ENCODE data around the gene HDAC1. TPM values are rescaled to one million over a fixed set of nuclear protein-coding genes. Genes with fewer than 3 reads are reported as not detected.

Gene HDAC1
- total and polyA plus RNA-seq, 2 of the 4 experiments (the other 2 are of a cell fraction) = 95.5 to 139 TPM

- Histone ChIP-seq H4K91ac (ENCODE audit: insufficient read depth, low read depth, low read length) (no peak overlapping the region), H3K27me3 (ENCODE audit: control insufficient read depth, insufficient read depth, low read length) (no peaks in the 10 kb centered on the region), H3K79me1 (ENCODE audit: low read depth in 1 of 2, low read length in 2 of 2) (peaks cover 37 to 67% of the 10 kb centered on the region in 2 experiments), H4K5ac (ENCODE audit: low read depth, low read length) (no peak overlapping the region; the same call in 1 of the 2 replicates), H3K18ac (ENCODE audit: low read depth, low read length) (no peak overlapping the region), H2BK15ac (ENCODE audit: low read depth, low read length) (no peak overlapping the region), H3K9me3 (ENCODE audit: control insufficient read depth, insufficient read depth, low read length) (no peaks in the 10 kb centered on the region), H4K20me1 (ENCODE audit: insufficient read depth, low read length) (peaks cover 7% of the 10 kb centered on the region), H3K4me2 (ENCODE audit: low read depth, low read length) (no peak overlapping the region), H2AK9ac (replicated peaks; ENCODE audit: low read depth, low read length, poor library complexity) (no peak overlapping the region), H3K4me1 (ENCODE audit: control insufficient read depth, insufficient read depth, low read length) (peaks cover 5% of the 10 kb centered on the region), H3K14ac (replicated peaks; ENCODE audit: low read depth, low read length) (no peak overlapping the region), H3K9me1 (ENCODE audit: insufficient read depth, low read length) (peaks cover 9% of the 10 kb centered on the region), H3K4me3 (ENCODE audit: insufficient read depth, low read depth, low read length) (no peak overlapping the region), H3K27ac (ENCODE audit: insufficient read depth, low read length) (no peak overlapping the region), H2AK5ac (ENCODE audit: low read depth, low read length) (no peak overlapping the region), H4K8ac (ENCODE audit: low read depth in 2 of 2, low read length in 2 of 2) (no peak overlapping the region), H2BK5ac (ENCODE audit: low read depth, low read length, poor library complexity, severe bottlenecking) (no peak overlapping the region), H3K9ac (ENCODE audit: low read depth, low read length) (no peak overlapping the region), H3K4ac (ENCODE audit: low read depth, low read length) (no peak overlapping the region), H2BK120ac (ENCODE audit: low read depth, low read length) (no peak overlapping the region), H2BK20ac (ENCODE audit: low read depth, low read length) (no peak overlapping the region), H2AFZ (replicated peaks; ENCODE audit: low read length, poor library complexity) (no peak overlapping the region), H3K56ac (ENCODE audit: extremely low read depth, insufficient read depth, low read length) (no peak overlapping the region), H3K23ac (ENCODE audit: low read depth, low read length) (no peak overlapping the region), H3K36me3 (ENCODE audit: control insufficient read depth, insufficient read depth, low read length) (peaks cover 5% of the 10 kb centered on the region)
- ChIA-PET CTCF (interaction anchor here (0.6 kb wide), 1 partner anchor 53 kb away, joined by 3 read pairs; no protein-coding TSS in a partner anchor), POLR2A (ENCODE audit: unreplicated experiment) (no interaction called here)
- WGBS, 2 experiments (ENCODE audit: extremely low coverage in 2 of 2, insufficient read length in 1 of 2) = 83% methylated on average over 1 of the region's 2 CpGs; no CpG with 5 or more reads in 1 of the 2 experiments
- in situ Hi-C loops (cut with MboI; ENCODE audit: low sequenced_read_pairs) = no loop called here
- TF ChIP-seq MAZ (IDR thresholded peaks at IDR 0.05; ENCODE audit: borderline replicate concordance, low read depth, low read length) (no peak), POLR2A (IDR thresholded peaks at IDR 0.05; ENCODE audit: low read depth, low read length) (no peak), NFE2L2 (IDR thresholded peaks at IDR 0.05; ENCODE audit: low read depth, low read length) (no peak), CHD1 (IDR thresholded peaks at IDR 0.05; ENCODE audit: low read depth, low read length) (no peak), MAFK (IDR thresholded peaks at IDR 0.05; ENCODE audit: low read depth, low read length) (no peak), RCOR1 (IDR thresholded peaks at IDR 0.05; ENCODE audit: insufficient replicate concordance, low read length) (no peak), CEBPB (IDR thresholded peaks at IDR 0.05; ENCODE audit: low read depth, low read length) (no peak), RAD21 (IDR thresholded peaks at IDR 0.05; ENCODE audit: low read length) (no peak), ELK1 (IDR thresholded peaks at IDR 0.05; ENCODE audit: borderline replicate concordance, low read depth, low read length) (no peak), BHLHE40 (IDR thresholded peaks at IDR 0.05; ENCODE audit: low read depth, low read length) (no peak), MXI1 (IDR thresholded peaks at IDR 0.05; ENCODE audit: borderline replicate concordance, low read depth, low read length) (no peak), FOS (IDR thresholded peaks at IDR 0.05; ENCODE audit: low read depth, low read length) (no peak), CTCF (conservative IDR thresholded peaks at IDR 0.05; ENCODE audit: low read depth, low read length) (no peak), RFX5 (IDR thresholded peaks at IDR 0.05; ENCODE audit: low read depth, low read length) (no peak), USF2 (IDR thresholded peaks at IDR 0.05; ENCODE audit: low read depth, low read length) (no peak), SMC3 (IDR thresholded peaks at IDR 0.05; ENCODE audit: low read depth, low read length) (no peak)
- ATAC-seq (ENCODE audit: low read depth) (no peak; the same call in 1 of the 2 replicates), DNase-seq (no peak)
- dilution Hi-C loops (cut with HindIII; ENCODE audit: low sequenced_read_pairs, unreplicated experiment) = no loop called here
- intact Hi-C loops (cut with micrococcal nuclease) = loop anchor here (5.0 kb wide), 1 partner anchor 70 kb away; no protein-coding TSS in a partner anchor
- BruUV-seq (replicated peaks) = no TSS peak
Observed at GRCh38 chr1:32311709-32312393, 20.0 kb downstream of the HDAC1 start.

All from IMR-90 (cell line).